T-helper 9 cell (primary cell): ENCODE data around the gene FYN.

Source experiments
- DNase-seq: peaks from one replicate; pipeline ENCODE4 v3.0.0-alpha.2; 2020

FYN gene

GRCh38 chr6:111767752-111768430, 105.4 kb downstream of the FYN start:
- DNase-seq, result no peak

- no peak for DNase-seq
Measured at GRCh38 chr6:111766201-111766857, 106.9 kb downstream of the FYN start.

DNA sequence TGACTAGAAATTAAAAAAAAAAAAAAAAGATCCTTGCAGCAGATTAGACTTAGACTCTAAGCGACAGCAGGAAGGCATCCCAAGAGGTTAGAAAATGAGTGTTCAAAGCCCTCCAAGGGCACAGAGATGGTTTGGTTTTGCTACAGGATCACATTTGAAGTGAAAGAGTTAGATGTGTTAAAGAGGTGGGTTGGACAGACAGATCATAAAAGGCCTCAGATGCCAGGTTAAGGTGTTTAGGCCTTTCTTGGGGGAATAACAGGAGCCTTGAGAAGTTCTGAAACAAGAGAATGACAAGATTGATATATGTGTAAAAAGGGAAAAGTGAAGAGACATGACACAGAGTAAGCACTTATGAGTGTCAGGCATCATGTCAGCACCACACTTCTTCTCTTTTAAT, 107.5 kb downstream of the FYN start:
- no peak for DNase-seq

GRCh38 chr6:111764238-111765175, 108.7 kb downstream of the FYN start:
- peak; percentile 45 for DNase-seq

GRCh38 chr6:111763381-111763780, 109.9 kb downstream of the FYN start:
- DNase-seq, result no peak

DNA sequence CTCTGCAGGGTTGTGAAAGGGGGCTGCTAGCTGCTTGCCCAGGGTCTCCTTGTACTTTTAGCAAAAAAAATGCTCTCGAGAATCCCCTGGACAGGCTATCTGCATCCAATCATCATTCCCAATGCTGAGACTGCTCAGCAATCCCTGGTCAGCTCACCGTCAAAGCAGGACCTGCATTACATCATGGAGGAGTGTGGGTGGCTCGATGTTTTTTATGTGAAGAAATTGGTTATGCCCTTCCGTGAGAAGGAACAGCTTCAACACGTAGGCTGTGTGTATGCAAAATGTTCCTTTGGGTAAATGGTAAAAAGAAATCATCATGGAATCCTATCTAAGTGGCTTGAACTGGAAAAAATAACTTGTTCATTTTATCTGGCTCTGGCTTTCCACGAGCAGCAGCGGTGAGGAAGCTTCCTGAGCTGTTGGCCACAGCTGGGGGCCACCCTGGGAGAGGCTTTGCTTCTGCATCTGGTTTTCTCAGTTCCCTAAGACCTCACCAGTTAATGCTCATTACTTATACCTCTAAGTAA, 111.4 kb downstream of the FYN start:
- no peak for DNase-seq

DNA sequence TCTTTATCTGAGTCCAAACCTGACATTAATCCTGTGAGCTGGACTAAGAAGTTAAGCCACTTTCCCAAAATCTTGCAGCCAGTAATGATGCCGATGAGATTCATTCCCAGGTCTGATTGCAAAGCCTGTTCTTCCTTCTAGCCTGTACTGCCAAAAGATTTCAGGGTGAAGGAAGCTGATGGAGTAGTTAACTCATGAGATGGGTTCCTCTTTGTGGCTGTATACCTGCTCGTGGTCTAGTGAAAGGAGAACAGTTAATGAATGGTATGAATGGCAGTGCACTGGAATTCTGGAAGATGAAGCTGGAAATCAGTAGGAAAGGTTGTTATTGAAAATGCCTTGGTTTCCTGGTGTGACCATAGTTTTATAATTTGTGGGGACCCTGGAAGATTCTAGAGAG, 112.0 kb downstream of the FYN start:
- DNase-seq, result no peak

- DNase-seq, result no peak
Measured at GRCh38 chr6:111759836-111760785, 113.1 kb downstream of the FYN start.

DNA sequence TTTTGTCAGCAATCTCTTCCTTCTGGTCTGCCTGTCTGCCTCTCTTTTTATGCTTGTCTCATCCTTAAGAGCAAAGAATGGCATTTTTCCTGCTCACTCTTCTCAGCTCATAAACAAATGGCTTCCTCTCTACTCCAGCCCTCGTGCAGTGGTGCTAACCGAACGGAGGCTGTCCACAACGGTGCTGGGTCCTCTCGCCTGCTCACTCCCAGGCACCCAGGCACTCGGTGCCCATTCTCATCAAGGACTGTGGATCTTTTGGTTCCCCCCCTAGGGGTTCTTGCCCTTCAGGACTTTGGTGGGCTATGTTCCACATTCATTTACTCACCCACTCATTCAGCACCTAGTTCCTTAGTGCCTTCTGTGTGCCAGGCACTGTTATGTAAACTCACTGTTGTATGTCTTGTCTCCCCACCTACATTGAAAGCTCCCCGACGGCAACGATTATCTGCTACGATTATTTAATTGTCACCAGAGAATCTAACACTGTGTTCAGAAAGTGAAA, 113.9 kb downstream of the FYN start:
- no peak for DNase-seq

GRCh38 chr6:111758608-111759329, 114.5 kb downstream of the FYN start:
- DNase-seq, result peak; percentile 40

DNA sequence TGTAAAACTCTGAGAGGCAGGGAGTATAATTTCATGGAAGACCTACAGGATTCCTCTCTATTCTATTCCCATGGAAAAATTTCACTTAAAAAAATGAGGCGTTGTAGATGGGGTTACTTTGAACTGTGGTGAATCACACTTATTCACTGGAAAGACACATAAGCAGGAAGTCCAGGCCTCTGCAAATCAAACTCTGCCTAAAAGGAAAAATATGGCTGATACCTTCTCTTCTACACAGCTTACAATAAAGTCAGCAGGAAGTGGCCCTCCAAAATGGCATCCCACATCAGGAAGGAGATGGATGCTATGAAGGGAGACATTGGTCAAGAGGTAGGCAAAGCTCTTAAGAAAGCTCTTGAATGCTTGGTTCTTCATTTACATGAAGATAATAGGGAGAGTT, 115.9 kb downstream of the FYN start:
- no peak for DNase-seq

GRCh38 chr6:111754423-111754822, 118.8 kb downstream of the FYN start:
- no peak for DNase-seq

DNA sequence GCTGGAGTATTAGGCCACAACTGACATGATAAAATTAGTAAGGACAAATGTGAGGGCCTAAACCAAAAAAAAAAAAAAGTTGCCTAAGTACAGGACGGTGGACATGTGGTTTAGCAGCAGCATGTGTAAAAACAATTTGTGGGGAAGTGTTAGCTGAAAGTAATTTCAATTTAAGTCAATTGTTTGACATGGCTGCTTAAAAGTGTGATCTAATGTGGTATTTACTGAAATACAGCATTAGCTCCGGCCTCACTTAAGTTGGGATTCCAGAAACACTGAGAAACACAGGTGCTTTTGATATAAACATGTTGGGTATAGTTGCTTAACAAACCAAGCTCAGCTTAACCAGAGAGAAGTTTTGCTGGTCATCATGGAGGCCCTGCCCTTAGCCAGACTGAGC, 119.7 kb downstream of the FYN start:
- no peak for DNase-seq

DNA sequence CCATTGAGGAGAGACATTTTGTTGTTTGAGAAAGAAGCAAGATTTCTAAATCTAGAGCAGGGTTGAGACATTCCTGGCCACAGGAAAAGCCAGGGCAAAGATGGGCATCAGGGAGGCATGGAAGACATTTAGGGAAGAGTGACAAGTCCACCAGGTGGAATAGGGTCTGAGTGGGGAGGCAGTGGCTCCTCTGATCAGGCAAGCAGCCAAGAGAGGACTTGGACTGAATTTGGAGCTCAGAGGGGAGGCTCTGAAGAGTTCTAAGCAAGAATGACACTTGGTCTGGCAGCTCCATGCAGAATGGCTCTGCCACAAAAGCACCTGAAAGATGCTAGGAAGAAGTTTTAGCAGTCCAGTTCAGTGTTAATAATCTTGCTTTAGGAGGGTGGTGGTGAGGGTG, 120.8 kb downstream of the FYN start:
- no peak for DNase-seq

- peak; percentile 40 for DNase-seq
Measured at GRCh38 chr6:111750753-111751673, 122.2 kb downstream of the FYN start.

- DNase-seq, result no peak
Measured at GRCh38 chr6:111750153-111750552, 123.1 kb downstream of the FYN start.

GRCh38 chr6:111748231-111748647, 125.0 kb downstream of the FYN start:
- no peak for DNase-seq

DNA sequence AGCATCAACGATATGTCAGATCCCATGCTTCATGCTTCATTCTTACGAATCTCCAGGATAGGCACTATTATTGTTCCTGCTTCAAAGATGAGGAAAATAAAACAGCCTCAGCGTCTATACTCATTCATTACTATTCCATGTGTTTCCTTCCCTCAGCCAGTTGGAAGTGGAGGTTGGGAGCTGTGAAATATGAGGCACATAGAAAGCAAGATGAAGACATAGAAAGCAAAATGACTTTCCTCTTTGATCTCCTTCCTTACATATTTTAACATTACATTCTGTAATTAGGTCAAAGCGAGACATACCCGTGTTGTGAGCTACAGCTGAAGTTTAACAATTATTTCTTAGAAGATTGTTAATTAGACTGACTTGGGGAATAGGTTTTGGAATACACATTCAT, 125.4 kb downstream of the FYN start:
- DNase-seq, result no peak

DNA sequence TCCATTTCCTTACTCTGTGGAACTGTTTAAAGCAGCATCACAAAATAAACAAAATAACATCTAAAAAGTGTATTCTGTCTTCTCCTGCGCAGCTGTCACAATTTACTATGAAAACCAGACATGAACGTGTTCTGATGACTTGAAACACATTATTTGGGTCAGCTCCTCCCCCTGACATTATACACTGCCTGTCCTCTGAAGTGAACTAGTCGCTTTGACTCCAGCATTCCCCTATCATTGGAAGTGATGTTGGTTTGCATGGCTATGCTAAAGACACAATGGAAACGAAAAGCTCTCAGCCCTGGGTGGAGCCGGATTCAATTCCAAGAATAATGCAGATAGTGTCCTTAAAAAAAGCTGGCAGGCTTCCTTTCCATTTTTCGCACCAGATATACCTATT, 125.9 kb downstream of the FYN start:
- no peak for DNase-seq

DNA sequence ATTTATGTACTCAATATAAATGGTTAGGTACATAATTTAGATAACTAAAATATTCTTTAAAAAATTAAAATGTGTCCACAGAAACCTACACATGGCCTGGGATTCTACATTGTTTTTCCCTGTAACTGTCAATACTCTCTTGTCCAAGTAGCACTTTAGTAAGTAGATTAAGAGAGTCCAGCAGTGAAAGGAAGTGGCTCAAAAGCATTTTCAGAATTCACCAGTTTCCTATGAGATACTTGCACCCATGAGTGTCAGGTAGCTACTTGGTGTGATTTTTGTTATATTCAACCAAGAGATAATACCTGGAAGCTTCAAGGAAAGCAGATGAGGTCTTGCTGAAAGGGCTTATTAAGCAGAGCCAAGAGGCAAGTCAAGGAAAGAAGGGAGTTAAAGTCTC, 126.3 kb downstream of the FYN start:
- no peak for DNase-seq
